Stimulated activated CD4-positive, alpha-beta T cell treated with anti-CD3 and anti-CD28 coated beads, Interleukin-15, amount 100 ng/mL, for 1 hour (primary cell): ENCODE measurements around the gene COLEC12.
"Not testable (repeated sequence)": the region's sequence is repeated elsewhere in the genome, so short reads cannot be mapped to it uniquely, and the experiment has no call there.

ENCODE experiments used
- DNase-seq, 2 donors: peaks; one replicate each; pipeline ENCODE4 v3.0.0-alpha.2; 2020; ENCODE audit warnings: low read depth in 1 of 2, low spot score in 1 of 2

The COLEC12 gene

DNA sequence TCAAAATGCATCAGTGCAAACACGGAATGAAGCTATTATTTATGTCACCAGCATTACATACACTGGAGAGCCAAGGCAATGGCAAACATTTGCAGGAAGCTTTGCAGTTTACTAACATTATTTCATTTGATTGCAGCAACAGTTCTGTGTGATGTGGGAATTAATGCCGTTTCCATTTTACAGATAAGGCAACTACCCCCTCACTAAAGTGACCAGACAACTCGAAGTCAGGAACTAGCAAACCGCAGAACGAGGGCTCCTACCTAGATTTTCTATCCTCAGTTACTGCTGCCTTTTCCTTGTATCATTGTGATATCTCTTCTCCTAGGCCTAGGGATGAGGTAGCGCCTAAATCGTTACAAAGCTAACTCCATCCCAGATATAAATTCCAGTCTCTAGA, 85.5 kb downstream of the COLEC12 start:
- no peak for DNase-seq

DNA sequence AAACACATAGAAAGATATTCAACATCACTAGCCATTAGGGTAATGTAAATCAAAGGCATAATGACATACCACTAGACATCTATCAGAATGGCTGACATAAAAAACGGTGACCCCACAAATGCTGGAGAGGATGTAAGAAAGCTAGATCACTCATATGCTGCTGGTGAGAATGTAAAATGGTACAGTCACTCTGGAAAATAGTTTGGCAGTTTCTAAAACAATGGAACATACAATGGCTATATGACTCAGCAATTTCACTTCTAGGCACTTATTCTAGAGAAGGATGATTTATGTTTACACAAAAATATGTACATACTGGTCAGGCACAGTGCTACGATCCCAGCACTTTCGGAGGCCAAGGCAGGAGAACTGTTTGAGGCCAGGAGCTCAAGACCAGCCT, 87.3 kb downstream of the COLEC12 start:
- DNase-seq: no peak

DNA sequence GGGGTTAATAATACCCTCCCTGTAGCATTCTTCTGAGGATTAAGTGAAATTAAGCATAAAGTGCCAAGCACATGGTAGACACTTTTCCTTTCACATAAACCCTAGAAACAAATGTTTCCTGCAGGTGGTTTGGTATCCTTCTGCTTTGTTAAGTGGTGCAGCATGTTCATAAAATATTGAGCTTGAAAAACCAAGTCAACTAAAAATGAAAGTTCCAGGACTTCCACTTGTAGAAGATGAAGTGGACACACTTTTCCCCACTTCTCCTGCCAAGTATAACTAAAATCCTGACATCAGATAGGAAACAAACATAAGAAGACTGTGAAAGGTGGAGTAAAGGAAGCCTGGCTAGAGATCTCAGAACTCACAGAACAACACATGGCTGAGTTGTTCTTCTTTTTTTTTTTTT, 90.5 kb downstream of the COLEC12 start:
- DNase-seq: no peak

DNA sequence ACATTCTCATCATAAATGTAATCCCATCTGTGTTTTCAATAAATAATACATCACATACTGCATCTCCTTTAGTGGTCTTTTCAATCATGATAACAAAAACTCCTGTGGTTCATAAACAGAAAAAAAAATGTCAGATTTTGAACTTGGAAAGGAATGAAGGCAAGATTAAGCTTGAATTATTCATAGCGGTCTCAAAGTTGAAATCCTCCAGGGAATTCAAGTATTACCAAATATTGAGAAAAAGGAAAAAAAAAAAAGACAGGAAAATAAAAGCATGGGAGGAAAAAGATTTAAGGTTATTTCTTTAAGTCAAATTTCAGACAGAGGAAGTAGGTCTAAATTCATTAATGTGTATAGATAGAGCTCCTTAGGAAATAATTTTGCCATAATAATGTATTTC, 92.1 kb downstream of the COLEC12 start:
- no peak for DNase-seq

DNA sequence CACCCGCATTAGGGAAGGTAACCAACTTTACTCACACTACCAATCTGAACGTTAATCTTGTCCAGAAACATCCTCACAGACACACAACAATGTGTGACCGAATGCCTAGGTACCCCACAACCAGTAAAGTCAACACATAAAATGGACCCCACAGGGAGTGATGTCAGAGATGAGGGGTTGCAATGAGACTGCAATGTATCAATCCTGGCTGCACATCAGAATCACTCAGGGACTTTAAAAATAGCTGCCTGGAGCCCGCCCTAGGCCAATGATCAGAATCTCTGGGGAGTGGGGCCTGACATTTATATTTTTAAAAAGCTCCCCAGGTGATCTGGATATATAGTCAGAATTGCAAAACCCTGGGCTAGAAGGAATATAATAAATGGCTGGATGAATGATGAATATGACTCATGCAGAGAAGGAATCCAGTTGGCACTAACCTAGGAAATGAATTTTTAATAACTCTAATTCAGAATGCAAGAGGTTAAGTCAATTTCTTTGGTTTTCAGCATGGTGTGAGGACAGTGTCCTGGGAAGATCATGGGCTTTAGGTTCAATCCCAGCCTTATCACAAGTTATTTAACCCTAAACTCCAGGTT, 92.8 kb downstream of the COLEC12 start:
- DNase-seq: no peak

DNA sequence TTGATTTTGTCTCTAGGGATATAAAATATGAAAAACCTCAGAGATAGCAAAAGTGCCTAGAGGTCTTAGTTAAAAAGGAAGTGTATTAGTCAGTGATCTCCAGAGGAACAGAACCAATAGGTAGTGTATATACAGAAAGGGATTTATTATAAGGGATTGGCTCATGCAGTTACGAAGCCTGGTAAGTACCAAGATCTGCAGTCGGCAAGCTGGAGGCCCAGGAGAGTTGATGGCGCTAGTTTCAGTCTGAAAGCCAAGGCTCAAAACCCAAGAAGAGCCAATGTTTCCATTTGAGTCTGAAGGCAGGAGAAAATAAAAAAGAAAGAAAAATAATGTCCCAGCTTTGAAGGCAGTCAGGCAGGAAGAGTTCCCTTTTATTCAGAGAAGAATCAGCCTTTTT, 93.3 kb downstream of the COLEC12 start:
- DNase-seq: no peak

DNA sequence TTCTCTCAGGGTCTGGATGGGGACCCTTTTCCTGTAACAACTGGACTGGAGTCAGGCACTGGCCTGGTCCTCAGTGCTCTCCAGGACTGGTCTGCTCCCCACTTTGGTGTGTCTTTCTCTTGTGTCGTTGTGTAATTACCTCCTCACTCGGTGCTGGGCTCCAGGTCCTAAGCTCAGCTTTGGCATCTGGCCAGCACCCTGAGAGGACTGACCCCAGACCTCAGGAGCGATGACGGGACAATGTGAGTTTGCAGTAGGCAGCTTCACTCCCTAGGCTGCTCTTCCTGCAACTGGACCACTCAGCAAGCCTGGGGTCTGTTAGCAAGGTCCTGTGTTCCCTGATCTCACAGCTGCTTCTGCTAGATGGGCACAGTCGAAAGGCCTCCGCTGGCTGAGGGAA, 93.8 kb downstream of the COLEC12 start:
- no peak for DNase-seq

DNA sequence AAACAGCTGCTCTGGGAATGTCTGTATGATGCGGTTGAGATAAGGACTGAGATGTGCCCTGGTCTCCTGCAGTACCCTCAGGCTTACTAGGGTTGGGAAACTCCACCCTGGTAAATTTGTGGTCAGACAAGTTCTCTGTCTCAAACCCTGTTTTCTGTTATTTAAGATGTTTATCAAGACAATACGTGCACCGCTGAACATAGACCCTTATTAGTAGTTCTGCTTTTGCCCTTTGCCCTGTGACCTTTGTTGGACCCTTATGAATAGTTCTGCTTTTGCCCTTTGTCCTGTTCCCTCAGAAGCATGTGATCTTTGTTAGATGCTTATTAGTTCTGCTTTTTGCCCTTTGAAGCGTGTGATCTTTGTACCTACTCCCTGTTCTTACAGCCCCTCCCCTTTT, 95.5 kb downstream of the COLEC12 start:
- DNase-seq: not testable (repeated sequence)

DNA sequence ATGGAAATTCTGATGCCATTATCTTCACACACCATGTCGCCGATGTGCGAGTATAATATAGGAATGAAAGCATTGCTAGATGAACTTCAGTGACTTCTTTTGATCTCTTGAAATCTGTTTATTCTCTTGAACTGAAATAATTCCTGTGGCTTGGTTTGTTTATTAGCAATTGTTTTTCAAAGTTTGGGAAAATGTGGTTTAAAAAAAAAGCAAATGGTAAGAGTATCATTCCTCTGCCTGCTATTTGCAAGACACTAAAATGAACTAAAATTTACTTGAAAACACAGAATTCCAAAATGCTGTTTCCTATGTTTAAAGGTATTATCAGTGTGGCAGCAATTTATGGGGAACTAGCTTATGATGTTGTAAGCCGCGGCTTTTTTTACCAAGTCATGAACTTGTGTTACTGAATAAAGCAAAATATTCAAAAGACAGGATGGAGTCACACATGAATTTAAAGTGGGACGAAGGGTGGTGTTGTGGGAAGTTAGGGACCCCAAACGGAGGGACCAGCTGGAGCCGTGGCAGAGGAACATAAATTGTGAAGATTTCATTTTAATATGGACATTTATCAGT, 96.4 kb downstream of the COLEC12 start:
- no peak for DNase-seq

DNA sequence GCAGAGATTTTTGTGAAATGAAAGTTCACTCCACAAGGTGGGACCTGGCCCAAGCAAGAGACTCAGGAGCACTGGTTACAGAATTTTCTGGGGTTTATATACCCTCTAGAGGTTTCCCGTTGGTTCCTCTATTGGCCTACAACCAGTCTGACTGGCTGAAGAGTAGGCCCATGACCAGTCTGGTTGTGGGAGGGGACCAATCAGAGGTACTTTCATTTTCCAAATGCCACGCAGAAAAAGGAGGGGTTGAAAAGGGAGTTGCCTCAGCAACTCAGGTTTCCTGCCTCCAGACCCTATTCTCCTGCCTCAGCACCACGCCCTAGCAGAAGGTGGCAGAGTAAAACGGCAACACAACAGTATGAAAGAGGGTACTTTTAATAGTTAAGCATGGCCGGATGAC, 98.4 kb downstream of the COLEC12 start:
- DNase-seq: no peak

DNA sequence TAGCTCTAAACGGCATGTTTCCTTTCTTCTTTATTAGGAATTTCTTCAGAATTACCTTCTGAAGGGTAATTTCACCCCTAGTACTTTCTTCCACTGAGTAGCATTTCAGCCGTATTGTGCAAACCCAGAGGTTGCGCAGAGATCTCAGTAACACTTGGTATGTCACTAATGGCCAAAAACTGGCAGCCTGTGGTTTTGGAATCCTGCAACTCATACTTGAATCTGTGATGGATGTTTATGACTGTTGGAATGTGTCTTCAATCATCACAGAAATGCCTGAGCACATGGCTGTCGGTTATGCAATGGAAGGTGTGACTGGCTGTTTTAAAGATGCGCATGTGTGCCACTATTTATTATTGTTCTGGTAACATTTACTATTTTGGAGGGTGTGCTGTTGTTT, 100.0 kb downstream of the COLEC12 start:
- DNase-seq: no peak

DNA sequence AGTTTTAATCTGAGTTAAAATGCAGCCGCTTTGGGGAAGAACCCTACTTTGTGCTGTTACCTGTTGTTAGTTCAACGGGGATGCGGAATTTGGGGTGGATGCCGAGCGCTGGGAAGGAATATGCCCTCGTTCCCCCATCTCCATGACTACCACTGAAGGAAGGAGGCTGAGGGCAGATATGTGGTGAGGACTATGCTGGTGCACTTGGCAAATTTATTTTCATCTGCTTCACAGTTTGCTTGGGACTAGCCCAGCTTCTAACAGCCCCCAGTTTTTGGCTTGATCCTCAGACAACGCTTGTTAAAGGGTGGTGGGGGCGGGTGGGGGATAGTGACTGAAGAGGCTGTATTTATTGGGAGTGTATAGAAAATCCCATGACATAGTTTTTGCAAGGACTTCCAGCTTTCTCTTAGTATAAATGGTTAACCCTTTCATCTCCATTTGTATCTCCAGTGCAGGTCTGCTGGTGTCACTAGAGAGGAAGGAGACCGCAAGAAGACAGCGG, 100.8 kb downstream of the COLEC12 start:
- no peak for DNase-seq

DNA sequence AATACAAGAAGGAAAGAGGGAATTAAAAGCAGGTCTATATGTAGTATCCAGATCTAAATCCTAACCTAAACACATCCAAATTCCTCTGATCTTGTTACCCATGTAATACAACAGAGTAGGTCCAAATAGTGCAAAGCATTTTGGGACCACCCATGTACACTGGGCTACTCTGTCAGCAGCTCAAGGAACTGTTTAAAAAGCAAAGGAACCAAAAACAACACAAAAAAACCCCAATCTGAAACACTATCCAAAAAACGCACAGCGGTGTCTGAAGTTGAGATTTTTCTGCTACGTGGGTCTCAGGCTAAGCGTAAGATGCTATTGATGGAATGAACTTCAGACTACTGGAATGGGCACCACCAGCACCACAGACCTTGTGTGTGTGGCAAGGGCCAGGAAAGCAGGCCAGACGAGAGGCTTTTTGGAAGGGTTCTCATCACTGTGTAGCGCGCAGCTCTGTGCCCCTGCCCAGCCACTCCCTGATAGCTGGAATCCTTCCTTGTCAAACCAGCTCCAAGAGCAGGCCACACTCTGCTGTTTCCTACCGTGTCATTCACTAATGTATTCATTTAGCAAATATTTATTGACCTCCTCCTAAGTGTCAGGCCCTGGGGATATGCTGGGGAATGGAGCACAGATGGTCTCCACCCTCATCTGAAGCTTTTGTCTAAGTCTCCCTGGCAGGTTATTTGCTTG, 101.4 kb downstream of the COLEC12 start:
- DNase-seq: no peak

DNA sequence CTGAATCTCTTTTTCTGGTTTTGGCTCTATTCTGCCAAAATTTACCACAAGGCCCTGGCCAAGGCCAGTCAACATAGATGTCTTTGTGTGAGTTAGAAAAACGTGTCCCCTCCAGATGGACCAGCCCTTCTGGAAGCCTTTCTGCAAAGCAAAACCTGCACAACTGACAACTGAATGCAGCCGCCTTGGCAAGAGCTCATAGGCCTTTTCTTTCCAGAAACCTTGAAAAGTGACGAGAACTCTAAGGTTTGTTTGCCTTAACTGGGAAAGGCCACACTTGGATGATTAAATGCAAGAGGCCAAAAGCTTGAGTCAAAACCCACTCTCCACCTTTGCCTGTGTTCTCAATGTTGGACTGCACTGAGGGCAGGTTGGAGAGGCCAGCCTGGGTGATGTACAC, 103.9 kb downstream of the COLEC12 start:
- no peak for DNase-seq

DNA sequence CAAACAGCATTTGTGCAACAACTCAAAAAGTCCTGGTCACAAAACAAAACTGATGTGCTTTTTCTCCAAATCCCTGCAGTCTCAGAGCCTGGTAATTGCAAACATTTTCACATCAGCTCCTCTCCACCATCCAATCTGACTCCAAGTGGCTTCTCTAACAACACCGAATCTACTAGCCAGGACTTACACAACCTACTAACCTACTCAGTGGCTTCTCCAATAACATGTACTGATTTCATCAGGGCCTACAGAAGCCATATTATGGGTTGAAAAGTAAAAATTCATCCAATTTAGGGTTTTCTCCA, 104.3 kb downstream of the COLEC12 start:
- DNase-seq: no peak

DNA sequence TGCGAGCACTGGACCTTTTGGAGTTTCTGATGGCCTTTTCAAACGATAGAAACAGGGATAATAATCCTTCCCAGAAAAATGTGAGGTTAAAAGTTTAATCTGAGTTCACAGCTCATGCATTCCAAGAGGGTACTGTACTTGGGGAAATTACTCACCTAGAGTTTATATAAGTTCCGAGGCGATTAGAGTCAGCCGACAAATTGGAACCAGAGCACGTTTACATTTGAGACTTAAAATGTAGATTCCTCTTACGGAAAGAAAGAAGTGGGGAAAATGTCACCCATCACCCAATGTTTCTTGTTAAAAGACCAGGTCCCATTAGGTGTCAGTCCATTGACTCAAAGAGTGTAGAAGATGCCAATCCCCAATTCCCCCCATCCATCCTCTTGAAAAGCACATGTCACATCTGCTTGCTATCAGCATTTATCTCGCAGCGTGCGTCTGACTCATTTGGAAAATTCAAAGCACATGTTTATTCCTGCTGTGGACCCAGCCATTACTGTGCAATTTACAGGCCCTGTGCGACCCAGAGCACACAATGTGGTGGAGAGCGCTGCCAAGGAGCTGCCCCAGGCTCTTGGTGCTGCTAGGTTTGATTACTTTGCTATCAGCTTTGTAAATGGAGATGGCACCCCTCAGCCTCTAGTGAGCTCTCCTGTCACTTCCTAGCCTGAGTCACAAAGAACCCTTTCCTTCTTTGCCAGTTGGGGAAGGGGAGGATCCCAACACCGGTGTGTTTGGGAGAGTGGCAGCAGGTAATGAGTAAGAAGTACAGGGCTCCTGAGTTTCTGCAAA, 104.8 kb downstream of the COLEC12 start:
- no peak for DNase-seq

DNA sequence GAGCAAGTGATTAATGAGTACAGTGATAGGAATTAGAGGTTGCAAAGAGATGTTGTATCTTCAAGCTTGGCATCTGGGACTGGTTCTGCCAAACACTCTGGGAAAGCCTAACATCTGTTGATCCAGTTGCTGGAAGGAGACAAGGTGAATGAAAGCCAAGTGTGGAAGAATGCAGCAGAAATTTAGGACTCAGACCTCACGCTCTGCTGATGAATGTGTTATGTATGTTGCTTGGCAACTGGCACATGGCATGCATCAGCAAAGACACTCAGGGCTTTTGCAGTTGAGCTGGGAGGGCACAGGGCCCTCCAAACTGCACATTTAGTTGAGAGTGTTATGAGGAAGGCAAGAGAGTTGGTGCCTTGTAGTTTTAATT, 105.5 kb downstream of the COLEC12 start:
- DNase-seq: no peak

DNA sequence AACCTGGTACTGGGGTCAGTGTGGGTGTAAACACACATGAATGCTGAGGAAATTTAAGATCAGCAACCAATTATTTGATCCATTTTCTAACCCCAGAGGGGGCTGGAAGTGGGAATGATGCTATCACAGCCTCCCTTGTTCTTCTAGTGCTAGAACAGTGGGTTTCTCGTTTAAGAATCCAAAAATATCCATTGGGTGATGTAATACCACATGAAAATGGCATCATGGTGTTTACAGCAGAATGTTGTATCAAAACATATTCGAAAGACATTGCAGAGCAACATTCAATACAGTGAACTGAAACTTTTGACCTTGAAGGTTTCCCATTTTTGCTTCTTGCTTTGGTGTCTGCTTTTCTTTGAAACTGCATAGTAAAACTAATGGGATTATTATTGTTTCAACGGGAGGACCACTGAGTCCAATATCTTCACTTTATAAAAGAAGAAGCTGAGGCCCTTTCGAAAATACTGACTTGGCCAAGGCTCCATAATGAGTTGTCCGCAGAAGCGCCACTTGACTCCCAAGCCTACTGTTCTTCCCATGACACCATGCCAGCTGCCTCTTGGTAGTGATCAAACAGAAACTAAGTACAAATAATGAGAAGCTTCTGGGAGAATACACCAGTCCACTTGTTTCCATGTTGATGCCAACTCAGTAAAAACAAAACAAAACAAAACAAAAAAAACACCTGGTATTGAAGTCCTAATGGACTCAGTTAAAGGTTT, 106.1 kb downstream of the COLEC12 start:
- DNase-seq: no peak

DNA sequence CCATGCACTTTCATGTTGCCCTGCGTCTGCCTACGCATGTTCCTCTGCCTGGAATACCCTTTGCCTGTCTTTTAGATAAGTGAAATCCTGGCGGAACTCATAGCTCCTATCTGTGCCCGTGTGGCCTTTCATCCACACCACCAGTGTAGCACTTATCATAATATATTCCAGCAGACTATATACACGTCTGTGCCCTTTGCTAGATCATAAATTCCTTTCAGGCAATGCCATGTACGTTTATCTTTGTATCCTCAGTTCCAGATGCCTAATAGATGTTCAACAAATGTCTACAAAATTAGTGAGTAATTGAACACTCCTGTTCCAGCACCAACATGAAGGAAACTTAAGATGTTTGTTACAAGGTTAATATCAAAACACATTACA, 106.9 kb downstream of the COLEC12 start:
- no peak for DNase-seq

DNA sequence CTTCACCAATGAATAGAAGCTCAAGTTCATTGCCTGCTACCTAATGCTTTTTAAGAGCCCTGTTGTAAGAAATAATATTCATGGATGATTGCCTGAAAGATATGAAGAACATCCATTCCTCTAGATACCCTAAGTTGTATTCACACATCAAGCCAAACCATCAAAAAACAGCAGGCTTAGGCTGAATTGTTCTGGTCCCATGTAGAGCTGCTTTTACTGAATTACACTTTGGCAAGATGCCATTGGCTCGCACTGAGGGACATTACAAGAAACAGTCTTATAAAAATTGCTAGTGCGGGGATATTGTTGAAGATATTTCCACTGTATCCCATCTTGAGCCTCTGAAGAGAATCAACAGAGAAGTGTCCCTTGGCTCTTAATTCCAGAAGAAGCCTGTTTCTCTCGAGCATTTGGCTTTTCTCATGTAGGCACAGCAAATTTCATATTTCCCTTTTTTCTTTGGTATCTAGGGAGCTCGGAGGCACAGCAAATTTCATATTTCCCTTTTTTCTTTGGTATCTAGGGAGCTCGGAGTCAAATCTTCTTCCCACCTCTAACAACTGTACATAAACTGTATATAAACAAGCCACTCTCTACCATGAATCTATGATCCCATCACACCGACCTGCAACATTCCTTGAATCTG, 107.5 kb downstream of the COLEC12 start:
- DNase-seq: no peak
